Stimulated activated naive CD8-positive, alpha-beta T cell treated with anti-CD3 and anti-CD28 coated beads, Interleukin-15, Interleukin-2, amounts not matched to agents 100 ng/mL and 50 ng/mL, for 24 hours (primary cell): ENCODE data around the gene CNOT6L.

Source experiments
- H3K27ac Mint-ChIP-seq: one replicate; pipeline ENCODE4 v1.8.0; 2021; ENCODE audit warnings: mild to moderate bottlenecking, mixed read lengths
- H3K27me3 Mint-ChIP-seq: one replicate; pipeline ENCODE4 v1.8.0; 2021; ENCODE audit warnings: mixed read lengths
- H3K36me3 Mint-ChIP-seq: one replicate; pipeline ENCODE4 v1.8.0; 2021; ENCODE audit warnings: low read depth, mixed read lengths
- H3K4me1 Mint-ChIP-seq: one replicate; pipeline ENCODE4 v1.8.0; 2021; ENCODE audit warnings: low read depth, mixed read lengths
- H3K4me3 Mint-ChIP-seq: one replicate; pipeline ENCODE4 v1.8.0; 2021; ENCODE audit warnings: mild to moderate bottlenecking, mixed read lengths
- H3K9me3 Mint-ChIP-seq: one replicate; pipeline ENCODE4 v1.8.0; 2021; ENCODE audit warnings: mixed read lengths

CNOT6L gene

DNA sequence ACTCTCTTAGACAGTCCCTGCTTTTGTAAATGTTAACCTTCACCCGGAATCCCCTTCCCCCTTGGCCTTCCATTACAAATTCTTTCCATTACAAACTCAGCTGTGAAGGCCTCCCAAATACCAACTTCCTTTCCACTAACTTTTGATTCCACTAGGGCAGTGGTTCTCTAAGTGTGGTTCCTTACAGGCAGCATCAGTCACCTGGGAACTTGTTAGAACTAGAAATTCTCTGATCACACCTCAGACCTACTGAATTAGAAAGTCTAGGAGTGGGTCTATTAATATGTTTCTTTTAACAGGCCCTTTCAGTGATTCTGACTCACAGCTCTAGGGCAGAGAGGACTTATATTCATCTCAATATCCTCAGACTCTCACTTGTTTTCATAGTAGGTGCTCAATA lies 24.5 kb upstream of the CNOT6L start:
- no peaks in the 10 kb centered on the region for H3K36me3 Mint-ChIP-seq
- no peaks in the 10 kb centered on the region for H3K9me3 Mint-ChIP-seq
- H3K4me3 Mint-ChIP-seq: peak overlapping the region; percentile 24
- H3K27ac Mint-ChIP-seq: peak overlapping the region; percentile 66
- H3K4me1 Mint-ChIP-seq: peaks cover 30% of the 10 kb centered on the region
- H3K27me3 Mint-ChIP-seq: no peaks in the 10 kb centered on the region

DNA sequence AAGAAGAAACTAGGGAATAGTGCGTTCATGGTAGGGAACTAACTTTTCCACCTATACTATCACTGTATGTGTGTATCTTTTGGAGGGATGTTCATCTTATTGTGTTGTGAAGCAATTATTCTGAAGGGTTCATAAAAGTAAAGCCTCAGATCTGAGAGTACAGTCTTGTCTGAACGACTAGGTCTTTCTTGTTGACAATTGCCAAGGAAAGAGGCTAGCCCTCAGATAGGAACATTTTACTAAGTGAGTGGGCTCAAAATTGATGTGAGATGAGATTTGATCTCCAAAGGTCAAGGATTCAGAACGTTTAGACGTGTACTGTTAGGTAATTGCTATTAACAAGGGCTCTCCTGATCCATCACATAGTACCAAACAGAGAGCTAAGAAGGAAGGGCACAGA lies 15.2 kb upstream of the CNOT6L start:
- Mint-ChIP-seq H3K4me1 (peaks cover 17% of the 10 kb centered on the region), H3K27me3 (no peaks in the 10 kb centered on the region), H3K36me3 (no peaks in the 10 kb centered on the region), H3K27ac (peak overlapping the region; percentile 5), H3K4me3 (no peak overlapping the region), H3K9me3 (no peaks in the 10 kb centered on the region)

DNA sequence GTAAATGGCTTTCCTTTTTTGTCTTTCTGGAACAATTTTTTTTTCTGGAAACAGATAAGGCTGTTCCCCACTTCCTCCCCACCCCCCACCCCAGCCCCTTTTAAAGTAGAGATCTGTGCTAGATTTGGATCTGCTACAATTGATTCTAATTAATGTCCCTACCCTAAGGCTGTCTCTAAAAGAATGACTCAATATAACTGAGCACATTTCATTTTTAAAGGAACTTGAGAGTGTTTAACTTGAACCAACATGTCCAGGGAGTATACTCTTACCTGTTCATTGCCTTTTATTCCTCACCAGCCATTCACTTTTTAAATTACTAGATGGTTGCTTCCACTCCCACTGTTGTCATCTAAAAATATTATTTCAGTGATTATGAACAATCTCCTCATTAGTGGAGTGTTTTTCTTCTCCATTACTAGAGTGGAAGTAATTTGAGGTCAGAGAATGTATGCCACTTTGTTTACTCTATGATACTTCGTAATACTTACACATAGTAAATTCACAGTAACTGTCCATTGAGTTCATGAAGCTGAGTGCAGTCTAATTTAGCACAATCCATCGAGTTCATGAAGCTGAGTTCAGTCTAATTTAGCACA lies 14.1 kb upstream of the CNOT6L start:
- Mint-ChIP-seq H3K4me1 (peaks cover 20% of the 10 kb centered on the region), H3K27ac (no peak overlapping the region), H3K4me3 (no peak overlapping the region), H3K36me3 (no peaks in the 10 kb centered on the region), H3K9me3 (no peaks in the 10 kb centered on the region), H3K27me3 (no peaks in the 10 kb centered on the region)

DNA sequence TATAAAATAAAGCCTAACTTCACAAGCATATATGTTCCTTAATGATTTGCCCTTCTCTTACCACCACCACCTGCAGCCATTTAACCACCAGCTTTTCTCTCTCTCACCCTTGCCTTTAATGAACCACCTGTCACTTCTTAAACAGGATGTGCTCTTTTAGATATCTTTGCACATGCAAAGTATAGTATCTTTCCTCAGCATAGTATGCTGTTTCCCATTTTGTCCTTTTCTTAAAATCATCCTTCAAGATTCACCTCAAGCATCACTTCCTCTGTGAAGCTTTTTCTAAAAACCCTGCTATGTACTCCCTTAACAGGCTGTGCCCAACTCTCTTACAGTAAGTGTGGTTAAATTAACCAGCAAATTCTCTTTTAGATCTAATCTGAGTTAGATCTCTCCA lies 8.2 kb upstream of the CNOT6L start:
- Mint-ChIP-seq H3K27me3 (no peaks in the 10 kb centered on the region), H3K9me3 (no peaks in the 10 kb centered on the region), H3K4me3 (no peak overlapping the region), H3K4me1 (peaks cover 46% of the 10 kb centered on the region), H3K36me3 (no peaks in the 10 kb centered on the region), H3K27ac (peak overlapping the region; percentile 46)

DNA sequence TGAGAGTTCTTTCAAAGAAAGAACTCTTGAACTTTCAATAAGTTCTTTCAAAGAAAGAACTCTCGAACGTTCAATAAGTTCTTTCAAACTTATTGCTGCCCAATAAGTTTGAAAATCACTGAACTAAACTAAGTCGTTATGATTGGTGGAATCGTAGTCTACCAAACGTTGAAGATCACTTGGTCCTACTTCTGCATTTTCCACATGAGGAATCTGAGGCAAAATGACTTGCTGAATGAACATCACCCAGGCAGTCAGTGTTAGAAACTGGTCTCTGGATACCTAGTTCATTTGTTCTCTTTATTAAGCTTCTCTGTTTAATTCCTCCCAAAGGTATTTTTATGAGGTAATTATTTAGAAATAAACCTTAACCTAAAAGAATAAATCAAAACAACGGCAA lies 7.1 kb upstream of the CNOT6L start:
- Mint-ChIP-seq H3K4me1 (peaks cover 57% of the 10 kb centered on the region), H3K9me3 (no peaks in the 10 kb centered on the region), H3K27ac (no peak overlapping the region), H3K27me3 (no peaks in the 10 kb centered on the region), H3K4me3 (no peak overlapping the region), H3K36me3 (no peaks in the 10 kb centered on the region)

DNA sequence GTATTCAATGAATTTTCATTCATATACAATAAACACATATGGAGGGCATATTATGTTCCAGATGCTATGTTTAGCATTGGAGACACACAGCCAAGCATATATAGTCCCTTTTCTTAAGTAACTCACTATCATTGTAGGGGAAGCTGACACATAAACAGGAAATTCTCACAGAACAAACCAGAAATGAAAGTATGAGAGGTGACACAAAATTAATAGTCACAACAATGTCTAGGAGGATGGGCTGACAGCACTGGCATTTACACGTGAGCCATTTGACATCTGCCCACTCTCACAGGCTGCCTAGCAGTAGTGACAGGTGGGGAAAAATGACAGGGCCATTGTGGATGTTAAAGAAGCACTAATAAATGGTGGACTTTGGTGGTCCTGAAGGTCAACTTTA lies 2.6 kb upstream of the CNOT6L start:
- Mint-ChIP-seq H3K36me3 (peaks cover 8% of the 10 kb centered on the region), H3K4me3 (peak overlapping the region; percentile 55), H3K27ac (peak overlapping the region; percentile 97), H3K9me3 (no peaks in the 10 kb centered on the region), H3K27me3 (no peaks in the 10 kb centered on the region), H3K4me1 (peaks cover 52% of the 10 kb centered on the region)

DNA sequence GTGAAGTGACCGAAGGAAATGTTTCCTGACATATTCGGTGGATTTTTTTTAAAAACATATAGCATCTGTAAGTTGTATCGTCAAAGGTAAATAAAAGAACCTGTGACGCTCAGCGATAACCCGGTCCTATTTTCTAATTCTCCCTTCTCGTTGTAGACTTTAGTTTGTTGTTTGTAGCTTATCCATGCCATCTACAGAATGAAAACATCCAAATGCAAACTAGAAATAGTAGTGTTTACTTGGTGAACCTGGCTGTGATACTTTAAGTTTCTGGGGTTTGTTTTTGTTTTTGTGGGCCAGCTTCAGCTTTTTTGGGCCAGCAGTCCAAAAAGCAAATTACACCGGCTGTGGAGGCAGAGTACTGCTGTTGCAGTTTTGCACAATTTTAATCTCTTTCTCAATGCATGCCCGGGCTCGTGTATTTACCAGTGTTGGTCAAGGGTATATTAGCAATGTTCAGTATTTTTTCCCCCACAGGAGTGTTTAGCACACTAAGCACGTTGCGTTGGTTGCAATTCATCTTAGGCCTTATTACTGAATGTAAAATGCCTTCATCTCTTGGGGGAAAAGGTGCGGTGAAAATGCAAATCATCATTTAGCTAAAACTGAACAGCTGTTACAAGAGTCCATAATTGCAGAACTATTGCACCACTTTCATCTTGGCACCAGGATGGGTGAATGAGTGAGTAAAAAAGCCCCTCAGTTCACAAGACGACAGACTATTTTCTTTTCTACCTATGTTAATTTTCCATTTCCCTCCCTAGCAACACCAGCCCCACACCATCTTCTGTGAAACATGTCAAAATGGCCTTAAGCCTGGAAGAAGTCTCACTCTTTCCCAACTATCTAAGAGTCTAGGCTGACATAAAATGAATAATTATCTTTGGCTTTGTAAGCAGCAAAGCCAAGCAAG lies 1.7 kb upstream of the CNOT6L start:
- Mint-ChIP-seq H3K4me1 (peaks cover 50% of the 10 kb centered on the region), H3K36me3 (peaks cover 8% of the 10 kb centered on the region), H3K27ac (peak overlapping the region; percentile 97), H3K9me3 (no peaks in the 10 kb centered on the region), H3K4me3 (peak overlapping the region; percentile 91), H3K27me3 (no peaks in the 10 kb centered on the region)

DNA sequence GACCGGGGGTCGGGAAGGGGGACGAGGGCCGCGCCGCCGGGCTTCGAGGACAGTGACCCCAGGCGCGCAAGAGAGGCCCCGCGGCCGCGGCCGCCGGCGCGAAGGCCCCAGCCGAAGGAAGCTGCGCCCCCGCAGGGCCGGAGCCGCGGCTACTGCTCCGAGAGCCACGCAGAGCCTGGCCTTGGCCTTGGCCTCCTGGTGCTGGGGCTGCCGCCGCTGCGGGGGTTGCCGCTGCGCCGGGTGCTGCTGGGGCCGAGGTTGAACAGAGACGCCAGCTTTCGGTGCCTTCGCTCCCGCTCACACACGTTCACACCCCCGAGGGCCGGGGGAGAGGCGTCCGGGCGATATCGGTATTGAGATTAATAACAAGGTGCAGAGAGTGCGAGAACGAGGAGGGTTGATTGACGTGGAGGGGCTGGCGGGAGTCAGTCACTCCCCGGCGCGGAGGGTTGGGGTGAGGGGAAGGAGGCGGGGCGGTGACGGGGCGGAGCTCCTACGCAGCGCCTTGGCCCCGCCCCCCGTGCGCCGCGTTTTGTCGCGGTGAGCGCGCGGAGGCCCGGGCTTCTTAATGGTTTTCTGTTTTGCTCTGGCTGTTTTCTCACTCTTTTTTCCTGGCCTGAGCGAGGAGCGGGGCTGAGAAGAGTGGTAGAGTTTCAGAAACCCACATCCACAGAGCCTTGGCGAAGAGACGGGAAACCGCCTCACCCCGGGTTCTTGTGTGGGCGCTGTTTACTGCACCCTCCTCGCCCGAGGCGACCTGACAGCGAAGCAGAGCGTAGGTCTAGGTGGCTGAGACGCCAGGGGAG lies 878 bp upstream of the CNOT6L start:
- Mint-ChIP-seq H3K9me3 (no peaks in the 10 kb centered on the region), H3K4me3 (peak overlapping the region; percentile 91), H3K36me3 (peaks cover 8% of the 10 kb centered on the region), H3K27me3 (no peaks in the 10 kb centered on the region), H3K27ac (peak overlapping the region; percentile 97), H3K4me1 (peaks cover 56% of the 10 kb centered on the region)

DNA sequence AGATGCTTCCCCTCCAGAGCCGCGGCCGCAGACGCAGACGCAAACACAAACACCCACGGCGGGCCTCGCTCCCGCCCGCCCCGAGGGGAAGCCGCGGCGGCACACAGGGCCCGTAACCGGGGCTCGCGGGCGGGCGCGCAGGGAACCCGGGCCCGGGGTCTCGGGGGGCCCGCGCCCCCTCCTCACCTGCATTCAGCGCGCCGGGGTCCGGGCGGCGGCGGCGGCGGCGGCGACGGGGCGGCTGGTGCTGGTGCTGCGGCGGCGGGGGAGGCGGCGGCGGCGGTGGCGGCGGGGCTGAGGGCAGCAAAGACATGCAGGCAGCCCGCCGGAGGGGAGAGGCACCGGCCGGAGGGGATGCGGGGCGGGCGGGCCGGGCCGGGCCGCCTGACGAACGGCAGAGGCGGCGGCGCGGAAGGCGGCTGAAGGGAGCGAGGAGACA lies 255 bp upstream of the CNOT6L start:
- no peaks in the 10 kb centered on the region for H3K27me3 Mint-ChIP-seq
- H3K4me1 Mint-ChIP-seq: peaks cover 57% of the 10 kb centered on the region
- H3K4me3 Mint-ChIP-seq: peak overlapping the region; percentile 100
- peaks cover 8% of the 10 kb centered on the region for H3K36me3 Mint-ChIP-seq
- peak overlapping the region; percentile 100 for H3K27ac Mint-ChIP-seq
- no peaks in the 10 kb centered on the region for H3K9me3 Mint-ChIP-seq

DNA sequence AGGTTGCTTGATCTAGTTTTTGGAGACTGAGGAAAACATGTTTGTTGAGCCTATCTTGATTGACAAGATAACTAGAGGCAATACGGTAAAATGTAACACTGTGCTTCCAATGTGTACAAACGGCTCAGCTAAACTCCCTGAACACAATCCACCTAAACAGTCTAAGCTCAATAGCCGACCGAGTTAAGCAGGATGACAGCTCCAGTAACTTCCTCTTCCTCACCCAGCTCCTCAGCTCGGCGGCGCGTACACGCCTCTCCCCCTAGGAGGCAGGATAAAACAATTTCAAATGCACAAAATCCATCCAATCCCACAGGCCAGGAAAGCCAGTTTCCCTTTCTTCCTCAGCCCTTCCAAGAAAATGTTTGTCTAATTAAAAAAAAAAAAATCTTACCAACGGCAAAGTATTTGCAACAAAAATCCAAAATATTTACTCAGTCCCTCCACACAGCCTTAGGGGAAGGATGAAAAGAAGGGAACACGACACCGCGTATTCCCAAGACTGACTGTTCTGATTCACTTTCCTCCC lies 1.0 kb downstream of the CNOT6L start:
- Mint-ChIP-seq H3K27ac (peak overlapping the region; percentile 93), H3K36me3 (peaks cover 12% of the 10 kb centered on the region), H3K4me1 (peaks cover 70% of the 10 kb centered on the region), H3K4me3 (peak overlapping the region; percentile 92), H3K27me3 (no peaks in the 10 kb centered on the region), H3K9me3 (no peaks in the 10 kb centered on the region)

DNA sequence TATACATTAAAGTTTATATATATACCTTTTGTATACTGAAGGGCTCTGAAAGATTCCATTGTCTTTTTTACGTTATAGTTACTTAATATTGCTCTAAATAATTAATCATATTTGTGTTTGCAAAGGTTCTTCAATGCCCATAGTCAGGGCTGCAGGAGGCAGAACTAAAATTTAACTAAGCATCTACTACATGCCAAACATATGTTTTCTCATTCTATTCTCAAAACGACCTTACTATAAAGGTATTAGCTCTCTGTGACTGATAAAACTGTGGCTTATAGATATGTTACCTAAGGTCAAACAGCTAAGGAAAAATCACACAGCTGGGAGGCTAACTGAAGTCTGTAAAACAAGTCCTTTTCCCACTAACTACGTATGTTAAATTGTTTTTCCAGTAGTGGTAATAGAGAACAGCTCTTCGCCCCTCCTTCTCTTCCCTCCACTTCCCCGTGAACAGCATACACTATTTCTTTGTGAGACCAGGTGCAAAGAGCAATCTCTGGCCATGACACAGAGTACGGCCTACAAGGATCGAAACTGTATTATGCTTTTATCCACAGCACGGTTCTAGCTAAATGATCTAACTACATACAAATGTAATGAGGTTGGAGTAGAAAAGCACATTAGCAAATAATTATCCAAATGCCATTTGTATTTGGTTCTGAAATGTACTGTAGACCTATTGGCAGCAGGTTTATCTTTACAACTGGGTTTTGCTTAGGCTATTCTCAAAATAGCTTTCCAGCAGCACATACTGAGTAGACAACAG lies 1.7 kb downstream of the CNOT6L start:
- Mint-ChIP-seq H3K9me3 (no peaks in the 10 kb centered on the region), H3K36me3 (peaks cover 12% of the 10 kb centered on the region), H3K27me3 (no peaks in the 10 kb centered on the region), H3K27ac (peak overlapping the region; percentile 93), H3K4me3 (peak overlapping the region; percentile 92), H3K4me1 (peaks cover 70% of the 10 kb centered on the region)

DNA sequence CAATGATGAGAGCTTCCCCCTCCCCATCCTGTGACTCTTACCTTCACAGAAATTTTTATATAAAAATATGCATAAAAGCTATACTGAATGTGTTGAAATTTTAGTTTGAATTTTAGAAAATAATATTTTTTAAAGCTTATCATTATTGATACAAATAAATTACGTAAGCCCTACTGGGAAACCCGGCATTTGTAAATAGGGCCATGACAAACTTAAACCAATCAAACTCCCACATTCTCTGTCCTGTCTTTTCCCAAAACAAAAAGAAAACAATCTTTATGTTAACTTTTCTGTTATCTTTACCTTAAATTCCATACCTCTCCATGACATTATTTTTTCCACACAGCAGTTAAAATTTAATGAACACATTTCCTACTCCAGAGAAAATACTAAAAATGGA lies 2.6 kb downstream of the CNOT6L start:
- Mint-ChIP-seq H3K36me3 (peaks cover 15% of the 10 kb centered on the region), H3K9me3 (no peaks in the 10 kb centered on the region), H3K27me3 (no peaks in the 10 kb centered on the region), H3K4me1 (peaks cover 67% of the 10 kb centered on the region), H3K27ac (no peak overlapping the region), H3K4me3 (peak overlapping the region; percentile 47)

DNA sequence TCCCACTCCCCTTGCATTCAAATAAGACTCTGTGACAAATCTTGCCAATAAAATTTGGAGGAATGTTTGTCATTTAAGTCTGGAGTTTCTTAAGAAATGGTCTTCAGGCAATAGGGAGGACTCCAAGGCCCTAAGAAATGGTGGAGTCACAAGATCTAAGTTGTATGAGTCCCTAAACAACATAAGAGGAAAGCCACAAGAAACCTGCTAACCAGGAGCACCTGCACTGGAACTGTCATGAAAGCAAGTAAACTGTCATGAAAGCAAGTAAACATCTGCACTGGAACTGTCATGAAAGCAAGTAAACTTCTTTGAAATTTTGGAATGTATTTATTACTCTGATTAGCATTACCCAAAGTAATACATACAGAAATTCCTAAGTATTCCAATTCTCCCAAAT lies 3.5 kb downstream of the CNOT6L start:
- H3K27ac Mint-ChIP-seq: peak overlapping the region; percentile 14
- H3K4me1 Mint-ChIP-seq: peaks cover 67% of the 10 kb centered on the region
- H3K4me3 Mint-ChIP-seq: peak overlapping the region; percentile 20

DNA sequence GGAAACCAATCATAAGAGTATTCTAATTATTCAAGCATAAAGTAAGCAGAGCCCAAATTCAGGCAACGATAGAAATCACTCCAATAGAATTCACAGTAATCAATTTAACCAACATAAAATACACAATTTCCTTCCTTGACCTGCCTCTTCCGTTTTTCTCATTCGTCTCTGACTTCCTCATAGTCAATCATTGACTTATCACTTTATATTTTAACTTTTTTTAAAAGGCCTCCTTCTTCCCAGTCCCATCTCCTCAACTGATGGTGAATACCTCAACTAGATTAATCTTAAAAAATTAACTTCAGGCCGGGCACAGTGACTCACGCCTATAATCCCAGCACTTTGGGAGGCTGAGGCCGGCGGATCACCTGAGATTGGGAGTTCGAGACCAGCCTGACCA lies 13.3 kb downstream of the CNOT6L start:
- H3K36me3 Mint-ChIP-seq: peaks cover 20% of the 10 kb centered on the region
- H3K4me1 Mint-ChIP-seq: peaks cover 86% of the 10 kb centered on the region
- H3K27me3 Mint-ChIP-seq: no peaks in the 10 kb centered on the region
- H3K27ac Mint-ChIP-seq: peak overlapping the region; percentile 67
- no peaks in the 10 kb centered on the region for H3K9me3 Mint-ChIP-seq
- H3K4me3 Mint-ChIP-seq: no peak overlapping the region

More for the DNA sequence above, 3.5 kb downstream of the CNOT6L start:
- no peaks in the 10 kb centered on the region for H3K27me3 Mint-ChIP-seq
- peaks cover 22% of the 10 kb centered on the region for H3K36me3 Mint-ChIP-seq
- H3K9me3 Mint-ChIP-seq: no peaks in the 10 kb centered on the region
